Tibial nerve (tissue), 4 donors: Measurements from ENCODE around the gene SPINK8.
"Not testable (repeated sequence)": the region's sequence is repeated elsewhere in the genome, so short reads cannot be mapped to it uniquely, and the experiment has no call there.

Experiments
- CTCF ChIP-seq, 5 experiments: fragments of 200-600 bp in 3 of 5; fragments of 450-650 bp in 2 of 5; sonication (generic) in 3 of 5; IDR thresholded peaks; one replicate each; pipeline ENCODE4 v1.5.1; 2016 to 2019; ENCODE audit warnings: antibody characterized with exemption in 5 of 5, mild to moderate bottlenecking in 3 of 5, moderate library complexity in 2 of 5
- EP300 ChIP-seq, 2 donors: sonication (generic); formaldehyde crosslinking; IDR thresholded peaks; one replicate each; pipeline ENCODE4 v1.6.1; 2017; ENCODE audit warnings: antibody characterized with exemption in 2 of 2, mild to moderate bottlenecking in 1 of 2
- POLR2A ChIP-seq, 2 donors: fragments of 450-650 bp; IDR thresholded peaks; one replicate each; pipeline ENCODE4 v1.6.1; 2017; ENCODE audit warnings: antibody characterized with exemption in 2 of 2, mild to moderate bottlenecking in 2 of 2, moderate library complexity in 2 of 2

- TF ChIP-seq CTCF, EP300, POLR2A (IDR thresholded peaks at IDR 0.05): not testable (repeated sequence)
Observed at GRCh38 chr3:48271223-48271622, 62.2 kb downstream of the SPINK8 start.
